Tibial artery (tissue), 4 donors: ENCODE measurements around the gene KCNAB2.

Source experiments
- DNase-seq, 2 donors: peaks; one replicate each; pipeline ENCODE4 v3.0.0-alpha.2; 2019
- H3K27ac ChIP-seq, 2 donors: fragments of 200-600 bp; sonication (generic) in 1 of 2; 1 replicate in 1 of 2; 2 replicates in 1 of 2; pipeline ENCODE4 v1.5.1; 2018 to 2019; ENCODE audit warnings: mild to moderate bottlenecking in 1 of 2
- H3K27me3 ChIP-seq, 2 donors: fragments of 200-600 bp; sonication (generic) in 1 of 2; one replicate each; pipeline versions ENCODE4 v1.5.1 to v1.6.0; 2016 to 2019
- H3K36me3 ChIP-seq, 3 donors: fragments of 200-600 bp; sonication (generic) in 2 of 3; one replicate each; pipeline ENCODE4 v1.5.1; 2016 to 2019; ENCODE audit warnings: mild to moderate bottlenecking in 2 of 3
- H3K4me1 ChIP-seq, 4 donors: fragments of 200-600 bp; sonication (generic) in 2 of 4; 1 replicate in 3 of 4; 2 replicates in 1 of 4; pipeline ENCODE4 v1.5.1; 2016 to 2019
- H3K4me3 ChIP-seq, 2 donors: fragments of 200-600 bp; sonication (generic) in 1 of 2; 1 replicate in 1 of 2; 2 replicates in 1 of 2; pipeline ENCODE4 v1.5.1; 2018 to 2019; ENCODE audit warnings: mild to moderate bottlenecking in 2 of 2
- H3K9me3 ChIP-seq, 3 donors: fragments of 200-600 bp; sonication (generic) in 1 of 3; one replicate each; pipeline ENCODE4 v1.5.1; 2016 to 2019
- CTCF ChIP-seq, 2 experiments: fragments of 200-600 bp in 1 of 2; fragments of 450-650 bp in 1 of 2; IDR thresholded peaks; one replicate each; pipeline ENCODE4 v1.5.1; 2017 to 2019; ENCODE audit warnings: antibody characterized with exemption in 2 of 2, mild to moderate bottlenecking in 1 of 2, moderate library complexity in 1 of 2
- intact Hi-C: fragments of 100-400 bp; cut with DNase I; formaldehyde crosslinking; loops from one replicate; pipeline ENCODE4 v1.15.0; 2023; ENCODE audit warnings: low total_unique reads

Gene KCNAB2

GRCh38 chr1:6026095-6026809 is 19.4 kb upstream of the KCNAB2 start:
- peak; percentile 76 to 81 for DNase-seq
- Histone ChIP-seq H3K4me1 (peaks cover 0 to 8% (median 0%) of the 10 kb centered on the region in 4 donors), H3K27ac (no peak overlapping the region), H3K4me3 (peak overlapping the region; percentile 22 to 30), H3K36me3 (no peaks in the 10 kb centered on the region), H3K9me3 (no peaks in the 10 kb centered on the region), H3K27me3 (peaks cover 0 to 43% of the 10 kb centered on the region in 2 donors)
- intact Hi-C loops: no loop called here
- no peak for TF ChIP-seq CTCF (IDR thresholded peaks at IDR 0.05)

- Histone ChIP-seq H3K27ac (no peak overlapping the region), H3K9me3 (no peaks in the 10 kb centered on the region), H3K4me1 (peaks cover 0 to 8% (median 0%) of the 10 kb centered on the region in 4 donors), H3K4me3 (no peak overlapping the region), H3K36me3 (no peaks in the 10 kb centered on the region), H3K27me3 (peaks cover 0 to 45% of the 10 kb centered on the region in 2 donors)
- intact Hi-C loops: no loop called here
- TF ChIP-seq CTCF (IDR thresholded peaks at IDR 0.05): no peak
- DNase-seq: no peak
Measured at GRCh38 chr1:6027591-6027990, 18.1 kb upstream of the KCNAB2 start.

GRCh38 chr1:6028042-6028850 is 17.4 kb upstream of the KCNAB2 start:
- no peak overlapping the region for H3K4me3 ChIP-seq
- no peaks in the 10 kb centered on the region for H3K9me3 ChIP-seq
- intact Hi-C loops: no loop called here
- no peak for TF ChIP-seq CTCF (IDR thresholded peaks at IDR 0.05)
- peak in 1 of 2 donors; percentile 43 for DNase-seq
- H3K4me1 ChIP-seq: peaks cover 0 to 8% (median 0%) of the 10 kb centered on the region in 4 donors
- H3K36me3 ChIP-seq: no peaks in the 10 kb centered on the region
- H3K27me3 ChIP-seq: peaks cover 0 to 45% of the 10 kb centered on the region in 2 donors
- no peak overlapping the region for H3K27ac ChIP-seq

GRCh38 chr1:6029351-6029750 is 16.3 kb upstream of the KCNAB2 start:
- no peak for TF ChIP-seq CTCF (IDR thresholded peaks at IDR 0.05)
- no peak overlapping the region for H3K4me3 ChIP-seq
- intact Hi-C loops: no loop called here
- DNase-seq: no peak
- no peaks in the 10 kb centered on the region for H3K36me3 ChIP-seq
- no peaks in the 10 kb centered on the region for H3K9me3 ChIP-seq
- peaks cover 0 to 54% of the 10 kb centered on the region in 2 donors for H3K27me3 ChIP-seq
- peaks cover 0 to 15% (median 2%) of the 10 kb centered on the region in 4 donors for H3K4me1 ChIP-seq
- no peak overlapping the region for H3K27ac ChIP-seq

GRCh38 chr1:6030132-6030531 is 15.6 kb upstream of the KCNAB2 start:
- Histone ChIP-seq H3K4me1 (peaks cover 0 to 16% (median 2%) of the 10 kb centered on the region in 4 donors), H3K27me3 (peaks cover 0 to 59% of the 10 kb centered on the region in 2 donors), H3K9me3 (no peaks in the 10 kb centered on the region), H3K27ac (no peak overlapping the region), H3K4me3 (no peak overlapping the region), H3K36me3 (no peaks in the 10 kb centered on the region)
- intact Hi-C loops: no loop called here
- TF ChIP-seq CTCF (IDR thresholded peaks at IDR 0.05): no peak
- DNase-seq: no peak
